GM19099 (cell line): Measurements from ENCODE around the gene RNF166.

Experiments
- POLR2A ChIP-seq: IDR thresholded peaks from 3 replicates; pipeline ENCODE4 v1.6.1; 2011; ENCODE audit warnings: low read depth; ENCODE audit not compliant: insufficient read length; ENCODE audit errors: extremely low read depth

Gene RNF166

GRCh38 chr16:88721236-88721635 lies 15.0 kb upstream of the RNF166 start:
- no peak for TF ChIP-seq POLR2A

GRCh38 chr16:88720396-88720970 lies 14.3 kb upstream of the RNF166 start:
- no peak for TF ChIP-seq POLR2A

GRCh38 chr16:88719933-88720296 lies 13.7 kb upstream of the RNF166 start:
- TF ChIP-seq POLR2A, result no peak

GRCh38 chr16:88719267-88719932 lies 13.2 kb upstream of the RNF166 start:
- no peak for TF ChIP-seq POLR2A

- TF ChIP-seq POLR2A, result no peak
Observed at GRCh38 chr16:88718178-88718577, 12.0 kb upstream of the RNF166 start.

GRCh38 chr16:88716601-88717001 lies 10.4 kb upstream of the RNF166 start:
- no peak for TF ChIP-seq POLR2A

- no peak for TF ChIP-seq POLR2A
Observed at GRCh38 chr16:88716201-88716600, 10.0 kb upstream of the RNF166 start.

- TF ChIP-seq POLR2A, result no peak
Observed at GRCh38 chr16:88715312-88716190, 9.3 kb upstream of the RNF166 start.

GRCh38 chr16:88714420-88715302 lies 8.5 kb upstream of the RNF166 start:
- no peak for TF ChIP-seq POLR2A

- no peak for TF ChIP-seq POLR2A
Observed at GRCh38 chr16:88713568-88714419, 7.6 kb upstream of the RNF166 start.

GRCh38 chr16:88713054-88713453 lies 6.8 kb upstream of the RNF166 start:
- TF ChIP-seq POLR2A, result no peak

GRCh38 chr16:88712362-88712979 lies 6.3 kb upstream of the RNF166 start:
- TF ChIP-seq POLR2A, result no peak

- TF ChIP-seq POLR2A, result no peak
Observed at GRCh38 chr16:88711750-88712340, 5.6 kb upstream of the RNF166 start.
